K562 (cell line): ENCODE measurements around the gene GFI1B. TPM values are rescaled to one million over a fixed set of nuclear protein-coding genes. Genes with fewer than 3 reads are reported as not detected.

ENCODE experiments used
- ATF1 ChIP-seq, 2 experiments: fragments of 450-650 bp in 1 of 2; IDR thresholded peaks; 2 replicates each; pipeline ENCODE4 v1.6.1; 2016; ENCODE audit warnings: missing compliant biosample characterization in 1 of 2, missing genetic modification characterization in 1 of 2
- CBX2 ChIP-seq: fragments of 200-600 bp; sonication (generic); IDR thresholded peaks from one replicate; pipeline ENCODE4 v1.6.1; 2012; ENCODE audit warnings: mild to moderate bottlenecking, low read length, inconsistent platforms; ENCODE audit not compliant: insufficient read depth, poor library complexity, severe bottlenecking
- CCAR2 ChIP-seq: fragments of 200-400 bp; formaldehyde crosslinking; IDR thresholded peaks from 2 replicates; pipeline ENCODE4 v1.6.1; 2017; ENCODE audit warnings: mild to moderate bottlenecking, low read depth, low read length
- FOS ChIP-seq: IDR thresholded peaks from 3 replicates; pipeline ENCODE4 v1.6.1; 2011; ENCODE audit not compliant: insufficient read length; ENCODE audit errors: extremely low read depth
- GABPB2 ChIP-seq: fragments of 250-450 bp; sonication (Bioruptor Pico); conservative IDR thresholded peaks from 2 replicates; pipeline ENCODE4 v1.5.1; 2021; ENCODE audit warnings: mild to moderate bottlenecking
- HDAC1 ChIP-seq, 2 experiments: fragments of 450-650 bp; IDR thresholded peaks; 2 replicates each; pipeline ENCODE4 v1.6.1; 2016 to 2017; ENCODE audit warnings: inconsistent platforms in 1 of 2, mild to moderate bottlenecking in 1 of 2, moderate library complexity in 1 of 2
- KLF13 ChIP-seq: fragments of 450-650 bp; IDR thresholded peaks from 2 replicates; pipeline ENCODE4 v1.6.1; 2016; ENCODE audit warnings: missing genetic modification characterization, low read depth, mild to moderate bottlenecking, missing compliant biosample characterization, moderate library complexity, borderline replicate concordance
- NCOR1 ChIP-seq: fragments of 450-650 bp; IDR thresholded peaks from 2 replicates; pipeline ENCODE4 v1.6.1; 2016; ENCODE audit warnings: mild to moderate bottlenecking, moderate library complexity
- NRF1 ChIP-seq, 2 experiments: fragments of 450-650 bp; IDR thresholded peaks in 1 of 2; conservative IDR thresholded peaks in 1 of 2; 2 replicates each; pipeline ENCODE4 v1.6.1; 2014; ENCODE audit warnings: mild to moderate bottlenecking in 2 of 2
- RBM14 ChIP-seq: fragments of 200-400 bp; formaldehyde crosslinking; IDR thresholded peaks from 2 replicates; pipeline ENCODE4 v1.6.1; 2018; ENCODE audit warnings: low read depth, mild to moderate bottlenecking, low read length, moderate library complexity, borderline replicate concordance; ENCODE audit not compliant: insufficient read depth
- RFX7 ChIP-seq: fragments of 250-450 bp; sonication (Bioruptor Pico); IDR thresholded peaks from 2 replicates; pipeline ENCODE4 v1.5.1; 2021; ENCODE audit warnings: mild to moderate bottlenecking
- SIN3B ChIP-seq: fragments of 450-650 bp; IDR thresholded peaks from 2 replicates; pipeline ENCODE4 v1.6.1; 2017; ENCODE audit warnings: low read depth, mild to moderate bottlenecking, moderate library complexity
- SMAD2 ChIP-seq: fragments of 150-350 bp; IDR thresholded peaks from 2 replicates; pipeline ENCODE4 v1.6.1; 2014; ENCODE audit warnings: low read depth, mild to moderate bottlenecking, low read length
- TEAD1 ChIP-seq, 2 experiments: fragments of 450-650 bp in 1 of 2; sonication (generic) in 1 of 2; formaldehyde crosslinking; IDR thresholded peaks; 2 replicates each; pipeline versions ENCODE4 v1.4.0 to v1.8.0; 2020 to 2022; ENCODE audit warnings: mild to moderate bottlenecking in 2 of 2, missing genetic modification reagents in 1 of 2
- ZEB2 ChIP-seq: fragments of 450-650 bp; IDR thresholded peaks from 2 replicates; pipeline ENCODE4 v1.6.1; 2016
- ZFX ChIP-seq: sonication (generic); formaldehyde crosslinking; IDR thresholded peaks from 2 replicates; pipeline ENCODE4 v1.8.0; 2022; ENCODE audit warnings: mild to moderate bottlenecking, missing genetic modification reagents, moderate library complexity
- ZNF12 ChIP-seq: sonication (generic); formaldehyde crosslinking; IDR thresholded peaks from 2 replicates; pipeline ENCODE4 v1.4.0; 2020; ENCODE audit warnings: mild to moderate bottlenecking, missing genetic modification reagents
- ZNF512 ChIP-seq: IDR thresholded peaks from 2 replicates; pipeline ENCODE4 v1.6.1; 2016; ENCODE audit warnings: missing genetic modification characterization, missing compliant biosample characterization
- ZNF740 ChIP-seq, 3 experiments: fragments of 200-800 bp in 1 of 3; sonication (Bioruptor generic) in 1 of 3; sonication (generic) in 1 of 3; formaldehyde crosslinking in 1 of 3; IDR thresholded peaks; 2 replicates each; pipeline versions ENCODE4 v1.6.1 to v1.8.0; 2016 to 2022; ENCODE audit warnings: mild to moderate bottlenecking in 2 of 3, missing compliant biosample characterization in 2 of 3, missing genetic modification characterization in 2 of 3, missing genetic modification reagents in 1 of 3
- polyA plus RNA-seq, 8 experiments: library from polyadenylated mRNA; depleted of rRNA in 4 of 8; stranded (reverse) in 5 of 8; unstranded in 3 of 8; fragments of >200 nt; fragmentation: Nextera tagmentation in 2 of 8; fragmentation: Illumina TruSeq in 1 of 8; extraction: Ambion mirVana in 2 of 8; extraction: Trizol in 1 of 8; gene quantifications; 2 replicates each; pipeline versions ENCODE4 v1.2.1 to v1.2.3, GENCODE V29; 2011 to 2014; ENCODE audit warnings: inconsistent platforms in 1 of 8, missing spikeins in 1 of 8
- total RNA-seq, 7 experiments: library from RNA; depleted of rRNA in 6 of 7; stranded (reverse); fragments of >200 nt in 6 of 7; fragmentation: Illumina TruSeq in 2 of 7; extraction: Trizol in 2 of 7; gene quantifications; 2 replicates each; pipeline versions ENCODE4 v1.2.1 to v1.2.3, GENCODE V29; 2011 to 2021; ENCODE audit warnings: low replicate concordance in 1 of 7

The GFI1B gene
- total and polyA plus RNA-seq, 9 of the 15 experiments (the other 6 are each of a cell fraction or from before 2014, with no cell fraction given) = 8.0 to 75.7 (median 34.5) TPM

- TF ChIP-seq FOS = no peak
- TF ChIP-seq RBM14 = 0 out of 2 replicates have a peak, but pooled peaks have one; percentile 18
- peak in 1 of 2 experiments; percentile 39; a peak in 3 of 4 replicates for TF ChIP-seq NRF1 (conservative IDR thresholded peaks at IDR 0.05 in 1 of 2, IDR thresholded peaks at IDR 0.05 in 1 of 2)
- TF ChIP-seq ZNF12 (CRISPR knock-in tag) = no peak
- no peak for TF ChIP-seq RFX7 (CRISPR knock-in tag)
- TF ChIP-seq CCAR2 = no peak
- TF ChIP-seq CBX2 = no peak
- peak; percentile 100 for TF ChIP-seq KLF13 (tag)
- TF ChIP-seq ZNF512 = no peak
- peak; percentile 93 to 95 for TF ChIP-seq HDAC1 (IDR thresholded peaks at IDR 0.05)
- TF ChIP-seq ATF1 (CRISPR knock-in tag; IDR thresholded peaks at IDR 0.05) = peak; percentile 65
- TF ChIP-seq ATF1 (tag; IDR thresholded peaks at IDR 0.05) = peak; percentile 95
- TF ChIP-seq ZNF740 (CRISPR knock-in tag; IDR thresholded peaks at IDR 0.05) = 0 out of 2 replicates have a peak, but pooled peaks have one; percentile 7
- TF ChIP-seq ZNF740 (tag; IDR thresholded peaks at IDR 0.05) = peak in 1 of 2 experiments; percentile 80; a peak in 2 of 4 replicates
- TF ChIP-seq NCOR1 = peak; percentile 75
- TF ChIP-seq ZEB2 = no peak
- 0 out of 4 replicates have a peak, but pooled peaks of 1 of the 2 experiments have one; percentile 33 for TF ChIP-seq TEAD1 (CRISPR knock-in tag; IDR thresholded peaks at IDR 0.05)
- no peak for TF ChIP-seq SMAD2
- peak; percentile 69 for TF ChIP-seq ZFX (CRISPR knock-in tag)
- TF ChIP-seq SIN3B = peak; percentile 89
- TF ChIP-seq GABPB2 (CRISPR knock-in tag) = no peak
These were observed 34.0 kb upstream of the GFI1B start, which contains the start of gene TSC1 (continued) for GRCh38 chr9:132944294-132945185.
